ENCODE data around the gene MUC22. TPM values are rescaled to one million over a fixed set of nuclear protein-coding genes. Genes with fewer than 3 reads are reported as not detected.

Gene MUC22
- total and polyA plus RNA-seq, 11 donors = 0.01 to 0.49 (median 0.20) TPM; not detected in 1

DNA sequence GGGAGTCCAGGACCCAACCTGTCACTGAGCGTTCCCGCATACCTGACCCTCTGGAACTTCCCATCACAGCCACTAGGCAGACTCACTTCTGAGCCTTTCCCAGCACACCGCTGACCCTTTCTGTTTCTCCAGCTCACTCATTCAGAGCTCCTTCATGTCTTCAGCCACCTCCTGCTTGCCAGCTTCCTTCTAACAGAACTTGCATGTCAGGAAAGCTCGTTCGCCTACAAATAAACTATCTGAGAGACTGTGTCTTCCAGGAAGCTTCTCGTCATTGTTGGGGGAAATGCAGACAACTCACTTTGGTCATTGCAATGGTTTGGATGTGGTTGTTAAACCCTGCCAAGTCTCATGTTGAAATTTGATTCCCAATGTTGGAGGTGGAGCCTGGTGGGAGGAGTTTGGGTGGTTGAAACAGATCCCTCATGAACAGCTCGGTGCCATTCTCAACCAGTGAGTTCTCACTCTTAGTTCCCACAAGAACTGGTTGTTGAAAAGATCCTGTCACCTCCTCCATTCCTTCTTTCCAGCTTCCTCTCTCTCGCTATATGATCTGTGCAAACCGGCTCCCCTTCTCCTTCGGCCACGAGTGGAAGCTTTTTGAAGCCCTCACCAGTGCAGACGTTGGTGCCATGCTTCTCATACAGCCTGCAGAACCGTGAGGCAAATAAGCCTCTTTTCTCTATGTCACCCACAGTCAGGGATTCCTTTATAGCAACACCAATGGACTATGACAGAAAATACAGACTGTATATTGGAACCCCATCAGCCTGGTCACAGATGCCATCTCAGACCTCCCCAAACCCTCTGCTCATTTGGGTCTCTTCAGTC, 28.1 kb upstream of the MUC22 start:
- Histone ChIP-seq H3K36me3 (no peaks in the 10 kb centered on the region), H3K27me3 (peaks cover 0 to 4% (median 0%) of the 10 kb centered on the region in 9 donors), H3K27ac (no peak overlapping the region), H3K9me3 (no peaks in the 10 kb centered on the region), H3K4me3 (peak overlapping the region in 4 of 12 donors; percentile 11 to 18 (median 12)), H3K4me1 (peaks cover 0 to 10% (median 0%) of the 10 kb centered on the region in 12 donors)
- no peak for TF ChIP-seq POLR2A (IDR thresholded peaks at IDR 0.05)
- TF ChIP-seq, protein P1, sequence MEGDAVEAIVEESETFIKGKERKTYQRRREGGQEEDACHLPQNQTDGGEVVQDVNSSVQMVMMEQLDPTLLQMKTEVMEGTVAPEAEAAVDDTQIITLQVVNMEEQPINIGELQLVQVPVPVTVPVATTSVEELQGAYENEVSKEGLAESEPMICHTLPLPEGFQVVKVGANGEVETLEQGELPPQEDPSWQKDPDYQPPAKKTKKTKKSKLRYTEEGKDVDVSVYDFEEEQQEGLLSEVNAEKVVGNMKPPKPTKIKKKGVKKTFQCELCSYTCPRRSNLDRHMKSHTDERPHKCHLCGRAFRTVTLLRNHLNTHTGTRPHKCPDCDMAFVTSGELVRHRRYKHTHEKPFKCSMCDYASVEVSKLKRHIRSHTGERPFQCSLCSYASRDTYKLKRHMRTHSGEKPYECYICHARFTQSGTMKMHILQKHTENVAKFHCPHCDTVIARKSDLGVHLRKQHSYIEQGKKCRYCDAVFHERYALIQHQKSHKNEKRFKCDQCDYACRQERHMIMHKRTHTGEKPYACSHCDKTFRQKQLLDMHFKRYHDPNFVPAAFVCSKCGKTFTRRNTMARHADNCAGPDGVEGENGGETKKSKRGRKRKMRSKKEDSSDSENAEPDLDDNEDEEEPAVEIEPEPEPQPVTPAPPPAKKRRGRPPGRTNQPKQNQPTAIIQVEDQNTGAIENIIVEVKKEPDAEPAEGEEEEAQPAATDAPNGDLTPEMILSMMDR (IDR thresholded peaks at IDR 0.05) = peak in 3 of 12 donors; percentile 7 to 19 (median 10)
- intact Hi-C loops (cut with DNase I) = no loop called here
- ATAC-seq = peak in 3 of 4 donors; percentile 7 to 79 (median 78)
- DNase-seq = peak in 2 of 5 donors; percentile 35 to 37
- 11 to 19% (median 16%) methylated on average over 13 of the region's 13 CpGs for WGBS, 4 donors

DNA sequence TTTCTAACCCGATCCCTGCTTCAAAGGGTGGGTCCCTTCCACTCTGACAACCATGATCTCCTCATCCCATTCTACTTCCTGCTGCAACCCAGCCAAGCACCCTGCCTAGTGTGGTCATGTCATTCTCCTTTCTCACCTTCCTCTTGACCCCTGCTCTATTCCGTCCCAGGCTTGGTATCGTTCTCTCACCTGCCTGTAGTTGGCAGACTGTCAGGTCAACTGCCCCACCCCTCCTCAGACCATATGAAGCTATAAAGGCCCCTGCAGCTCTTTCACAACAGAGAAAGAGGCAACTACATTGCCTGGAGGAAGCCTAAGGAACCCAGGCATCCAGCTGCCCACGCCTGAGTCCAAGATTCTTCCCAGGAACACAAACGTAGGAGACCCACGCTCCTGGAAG, 26.8 kb upstream of the MUC22 start, which contains the start of gene MUC21:
Gene MUC21, plus strand, starts transcription at position 280 of the 400 bp plus-strand sequence. CDS start 241 bp downstream, outside the sequence.
- no peak for ATAC-seq
- intact Hi-C loops (cut with DNase I) = no loop called here

DNA sequence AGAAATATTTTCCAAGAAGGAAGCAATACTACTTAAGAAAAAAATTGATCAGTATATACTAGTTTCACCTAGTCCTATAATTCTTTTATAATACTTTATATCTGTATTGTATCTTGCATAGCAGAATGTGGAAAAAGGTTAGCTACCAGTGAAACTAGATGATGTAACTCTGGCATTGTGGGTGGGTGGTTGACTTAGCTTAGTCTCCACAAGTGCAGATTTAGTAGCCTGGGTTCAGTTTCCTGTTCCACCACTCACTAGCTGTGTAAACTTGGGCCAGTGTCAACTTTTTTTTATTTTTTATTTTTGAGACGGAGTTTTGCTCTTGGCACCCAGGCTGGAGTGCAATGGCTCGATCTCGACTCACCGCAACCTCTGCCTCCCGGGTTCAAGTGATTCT, 24.8 kb upstream of the MUC22 start:
- WGBS, 4 donors = 80 to 86% (median 82%) methylated on average over 5 of the region's 5 CpGs
- no peaks in the 10 kb centered on the region for H3K36me3 ChIP-seq
- no peak overlapping the region for H3K4me3 ChIP-seq
- peaks cover 0 to 4% (median 0%) of the 10 kb centered on the region in 9 donors for H3K27me3 ChIP-seq
- no peak for ATAC-seq
- peaks cover 0 to 10% (median under 1%) of the 10 kb centered on the region in 12 donors for H3K4me1 ChIP-seq
- TF ChIP-seq POLR2A (IDR thresholded peaks at IDR 0.05) = no peak
- TF ChIP-seq, protein P1 (IDR thresholded peaks at IDR 0.05) = no peak
- no peaks in the 10 kb centered on the region for H3K9me3 ChIP-seq
- intact Hi-C loops (cut with DNase I) = no loop called here
- DNase-seq = no peak
- no peak overlapping the region for H3K27ac ChIP-seq

More for the DNA sequence above, 26.8 kb upstream of the MUC22 start, which contains the start of gene MUC21:
- peak within 1 kb of the TSS in 1 of 12 donors; percentile 11 for H3K4me3 ChIP-seq
- WGBS, 4 donors = 72 to 85% (median 82%) methylated on average over 6 of the region's 6 CpGs
- H3K27me3 ChIP-seq = peaks cover 0 to 4% (median 0%) of the 10 kb centered on the region in 9 donors
- TF ChIP-seq, protein P1 (IDR thresholded peaks at IDR 0.05) = no peak
- TF ChIP-seq POLR2A (IDR thresholded peaks at IDR 0.05) = no peak
- peaks cover 0 to 10% (median 0%) of the 10 kb centered on the region in 12 donors for H3K4me1 ChIP-seq
- H3K27ac ChIP-seq = no peak within 1 kb of the TSS
- DNase-seq = no peak
- no peaks in the 10 kb centered on the region for H3K36me3 ChIP-seq
- no peaks in the 10 kb centered on the region for H3K9me3 ChIP-seq

DNA sequence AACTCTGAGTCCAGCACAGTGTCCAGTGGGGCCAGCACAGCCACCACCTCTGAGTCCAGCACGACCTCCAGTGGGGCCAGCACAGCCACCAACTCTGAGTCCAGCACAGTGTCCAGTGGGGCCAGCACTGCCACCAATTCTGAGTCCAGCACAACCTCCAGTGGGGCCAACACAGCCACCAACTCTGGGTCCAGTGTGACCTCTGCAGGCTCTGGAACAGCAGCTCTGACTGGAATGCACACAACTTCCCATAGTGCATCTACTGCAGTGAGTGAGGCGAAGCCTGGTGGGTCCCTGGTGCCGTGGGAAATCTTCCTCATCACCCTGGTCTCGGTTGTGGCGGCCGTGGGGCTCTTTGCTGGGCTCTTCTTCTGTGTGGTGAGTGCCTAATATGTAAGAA, 23.0 kb upstream of the MUC22 start:
- no peak overlapping the region for H3K27ac ChIP-seq
- peaks cover 0 to 4% (median 0%) of the 10 kb centered on the region in 9 donors for H3K27me3 ChIP-seq
- DNase-seq (no peak), ATAC-seq (no peak)
- no peak for TF ChIP-seq POLR2A (IDR thresholded peaks at IDR 0.05)
- TF ChIP-seq, protein P1 (IDR thresholded peaks at IDR 0.05) = no peak
- no peaks in the 10 kb centered on the region for H3K9me3 ChIP-seq
- no peaks in the 10 kb centered on the region for H3K36me3 ChIP-seq
- H3K4me3 ChIP-seq = no peak overlapping the region
- intact Hi-C loops (cut with DNase I) = no loop called here
- peaks cover 0 to 6% (median 1%) of the 10 kb centered on the region in 12 donors for H3K4me1 ChIP-seq
- WGBS, 4 donors = 70 to 92% (median 89%) methylated on average over 6 of the region's 6 CpGs
